H7 (cell line): Measurements from ENCODE around the gene MACF1. TPM values are rescaled to one million over a fixed set of nuclear protein-coding genes. Genes with fewer than 3 reads are reported as not detected.

ENCODE experiments used
- DNase-seq: peaks from one replicate; pipeline ENCODE4 v3.0.0; 2012
- H3K27me3 ChIP-seq: 2 replicates; pipeline ENCODE4 v1.6.0; 2011; ENCODE audit warnings: mild to moderate bottlenecking, low read length; ENCODE audit not compliant: control insufficient read depth, insufficient read depth
- H3K36me3 ChIP-seq: replicated peaks from 2 replicates; pipeline ENCODE4 v1.5.1; 2011; ENCODE audit warnings: low read length; ENCODE audit not compliant: control insufficient read depth, insufficient read depth
- H3K4me3 ChIP-seq: 2 replicates; pipeline ENCODE4 v1.5.1; 2011; ENCODE audit warnings: low read depth, mild to moderate bottlenecking, control low read depth, low read length, moderate library complexity; ENCODE audit not compliant: insufficient read depth
- total RNA-seq: library from RNA; depleted of rRNA; stranded (reverse); fragments of >200 nt; shearing (Covaris generic); gene quantifications from 2 replicates; pipeline ENCODE4 v1.2.3, GENCODE V29; 2014

Gene MACF1
- total RNA-seq, 1 experiment from 2014 or later: 102 TPM

GRCh38 chr1:39275836-39276507 lies 71.5 kb downstream of the MACF1 start:
- Histone ChIP-seq H3K4me3 (no peak overlapping the region), H3K36me3 (0 out of 2 replicates have a peak, but pooled peaks cover 1% of the 10 kb centered on the region), H3K27me3 (no peaks in the 10 kb centered on the region)
- DNase-seq: no peak

GRCh38 chr1:39277879-39278278 lies 73.4 kb downstream of the MACF1 start:
- DNase-seq: no peak
- Histone ChIP-seq H3K4me3 (no peak overlapping the region), H3K27me3 (no peaks in the 10 kb centered on the region), H3K36me3 (peaks cover 5% of the 10 kb centered on the region)

- Histone ChIP-seq H3K36me3 (peaks cover 29% of the 10 kb centered on the region), H3K27me3 (no peaks in the 10 kb centered on the region), H3K4me3 (no peak overlapping the region)
- no peak for DNase-seq
These were observed 78.2 kb downstream of the MACF1 start for GRCh38 chr1:39282537-39283216.

GRCh38 chr1:39283858-39284257 lies 79.4 kb downstream of the MACF1 start:
- Histone ChIP-seq H3K27me3 (no peaks in the 10 kb centered on the region), H3K36me3 (peaks cover 30% of the 10 kb centered on the region), H3K4me3 (no peak overlapping the region)
- no peak for DNase-seq

- Histone ChIP-seq H3K36me3 (peaks cover 33% of the 10 kb centered on the region), H3K27me3 (no peaks in the 10 kb centered on the region), H3K4me3 (no peak overlapping the region)
- DNase-seq: no peak
These were observed 83.0 kb downstream of the MACF1 start for GRCh38 chr1:39287541-39287940.

GRCh38 chr1:39288735-39289465 lies 84.4 kb downstream of the MACF1 start:
- DNase-seq: no peak
- Histone ChIP-seq H3K27me3 (no peaks in the 10 kb centered on the region), H3K36me3 (peaks cover 35% of the 10 kb centered on the region), H3K4me3 (no peak overlapping the region)

GRCh38 chr1:39292401-39292800 lies 87.9 kb downstream of the MACF1 start:
- no peak for DNase-seq
- no peak overlapping the region for H3K4me3 ChIP-seq
- H3K36me3 ChIP-seq: peaks cover 39% of the 10 kb centered on the region
- H3K27me3 ChIP-seq: no peaks in the 10 kb centered on the region

- no peak overlapping the region for H3K4me3 ChIP-seq
- peaks cover 38% of the 10 kb centered on the region for H3K36me3 ChIP-seq
- no peak for DNase-seq
- H3K27me3 ChIP-seq: no peaks in the 10 kb centered on the region
These were observed 89.0 kb downstream of the MACF1 start for GRCh38 chr1:39293375-39294070.

- Histone ChIP-seq H3K36me3 (peaks cover 41% of the 10 kb centered on the region), H3K4me3 (no peak overlapping the region), H3K27me3 (no peaks in the 10 kb centered on the region)
- DNase-seq: no peak
These were observed 90.0 kb downstream of the MACF1 start for GRCh38 chr1:39294531-39294930.

GRCh38 chr1:39295901-39296300 lies 91.4 kb downstream of the MACF1 start:
- Histone ChIP-seq H3K36me3 (peaks cover 51% of the 10 kb centered on the region), H3K4me3 (no peak overlapping the region), H3K27me3 (no peaks in the 10 kb centered on the region)
- DNase-seq: no peak

GRCh38 chr1:39297551-39297950 lies 93.1 kb downstream of the MACF1 start:
- no peak for DNase-seq
- Histone ChIP-seq H3K27me3 (no peaks in the 10 kb centered on the region), H3K4me3 (no peak overlapping the region), H3K36me3 (peaks cover 46% of the 10 kb centered on the region)

GRCh38 chr1:39301606-39302005 lies 97.1 kb downstream of the MACF1 start:
- Histone ChIP-seq H3K36me3 (peaks cover 28% of the 10 kb centered on the region), H3K4me3 (no peak overlapping the region), H3K27me3 (no peaks in the 10 kb centered on the region)
- DNase-seq: no peak

GRCh38 chr1:39305555-39305954 lies 101.1 kb downstream of the MACF1 start:
- H3K27me3 ChIP-seq: no peaks in the 10 kb centered on the region
- peaks cover 14% of the 10 kb centered on the region for H3K36me3 ChIP-seq
- DNase-seq: no peak
- H3K4me3 ChIP-seq: no peak overlapping the region

- Histone ChIP-seq H3K36me3 (peaks cover 15% of the 10 kb centered on the region), H3K27me3 (no peaks in the 10 kb centered on the region), H3K4me3 (no peak overlapping the region)
- DNase-seq: no peak
These were observed 105.5 kb downstream of the MACF1 start for GRCh38 chr1:39310015-39310414.
